ENCODE results near the gene KCNJ16. TPM values are rescaled to one million over a fixed set of nuclear protein-coding genes. Genes with fewer than 3 reads are reported as not detected.

Gene KCNJ16
- total RNA-seq, 2 donors from 2014 or later: 0.28 TPM; not detected in 1

- no peak overlapping the region for H3K27ac ChIP-seq
- no peaks in the 10 kb centered on the region for H3K4me1 ChIP-seq (ENCODE audit: control insufficient read depth in 1 of 2, low read depth in 2 of 2)
- no peaks in the 10 kb centered on the region for H3K27me3 ChIP-seq (replicated peaks; ENCODE audit: insufficient read depth)
- DNase-seq (ENCODE audit: low spot score) (no peak), ATAC-seq (ENCODE audit: insufficient number of reproducible peaks, low FRiP score, low read depth) (no peak)
- H3K9me3 ChIP-seq: no peaks in the 10 kb centered on the region
- peak overlapping the region; percentile 42 for H3K4me3 ChIP-seq
- H3K36me3 ChIP-seq: no peaks in the 10 kb centered on the region
- TF ChIP-seq, protein P1, sequence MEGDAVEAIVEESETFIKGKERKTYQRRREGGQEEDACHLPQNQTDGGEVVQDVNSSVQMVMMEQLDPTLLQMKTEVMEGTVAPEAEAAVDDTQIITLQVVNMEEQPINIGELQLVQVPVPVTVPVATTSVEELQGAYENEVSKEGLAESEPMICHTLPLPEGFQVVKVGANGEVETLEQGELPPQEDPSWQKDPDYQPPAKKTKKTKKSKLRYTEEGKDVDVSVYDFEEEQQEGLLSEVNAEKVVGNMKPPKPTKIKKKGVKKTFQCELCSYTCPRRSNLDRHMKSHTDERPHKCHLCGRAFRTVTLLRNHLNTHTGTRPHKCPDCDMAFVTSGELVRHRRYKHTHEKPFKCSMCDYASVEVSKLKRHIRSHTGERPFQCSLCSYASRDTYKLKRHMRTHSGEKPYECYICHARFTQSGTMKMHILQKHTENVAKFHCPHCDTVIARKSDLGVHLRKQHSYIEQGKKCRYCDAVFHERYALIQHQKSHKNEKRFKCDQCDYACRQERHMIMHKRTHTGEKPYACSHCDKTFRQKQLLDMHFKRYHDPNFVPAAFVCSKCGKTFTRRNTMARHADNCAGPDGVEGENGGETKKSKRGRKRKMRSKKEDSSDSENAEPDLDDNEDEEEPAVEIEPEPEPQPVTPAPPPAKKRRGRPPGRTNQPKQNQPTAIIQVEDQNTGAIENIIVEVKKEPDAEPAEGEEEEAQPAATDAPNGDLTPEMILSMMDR (IDR thresholded peaks at IDR 0.05): no peak
These were observed 21.5 kb upstream of the KCNJ16 start for GRCh38 chr17:70053241-70054234.

DNA sequence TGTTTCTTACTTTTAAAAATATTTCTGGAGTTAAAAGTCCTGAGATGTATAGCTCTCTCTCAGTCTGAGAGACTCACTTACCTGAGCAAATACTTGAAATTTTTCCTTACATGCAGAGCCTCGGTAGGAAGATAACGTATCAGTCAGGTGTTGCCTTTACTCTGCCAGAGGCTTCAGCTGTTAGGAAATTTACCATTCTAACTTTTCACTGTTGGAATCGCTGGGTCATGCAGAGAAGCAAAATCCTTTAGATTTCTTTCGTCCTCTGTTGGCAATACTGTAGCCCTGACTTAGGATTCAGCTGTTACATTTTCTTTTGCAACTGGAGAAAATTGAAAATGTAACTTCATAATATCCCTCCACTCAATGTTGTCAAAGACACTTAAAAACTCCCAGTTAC, 20.0 kb upstream of the KCNJ16 start:
- Histone ChIP-seq H3K4me1 (ENCODE audit: control insufficient read depth in 1 of 2, low read depth in 2 of 2) (no peaks in the 10 kb centered on the region), H3K36me3 (no peaks in the 10 kb centered on the region), H3K4me3 (no peak overlapping the region), H3K27ac (no peak overlapping the region), H3K27me3 (replicated peaks; ENCODE audit: insufficient read depth) (no peaks in the 10 kb centered on the region), H3K9me3 (no peaks in the 10 kb centered on the region)
- no peak for DNase-seq (ENCODE audit: low spot score)
- TF ChIP-seq, protein P1 (IDR thresholded peaks at IDR 0.05): no peak
- no peak for ATAC-seq (ENCODE audit: insufficient number of reproducible peaks, low FRiP score, low read depth)

DNA sequence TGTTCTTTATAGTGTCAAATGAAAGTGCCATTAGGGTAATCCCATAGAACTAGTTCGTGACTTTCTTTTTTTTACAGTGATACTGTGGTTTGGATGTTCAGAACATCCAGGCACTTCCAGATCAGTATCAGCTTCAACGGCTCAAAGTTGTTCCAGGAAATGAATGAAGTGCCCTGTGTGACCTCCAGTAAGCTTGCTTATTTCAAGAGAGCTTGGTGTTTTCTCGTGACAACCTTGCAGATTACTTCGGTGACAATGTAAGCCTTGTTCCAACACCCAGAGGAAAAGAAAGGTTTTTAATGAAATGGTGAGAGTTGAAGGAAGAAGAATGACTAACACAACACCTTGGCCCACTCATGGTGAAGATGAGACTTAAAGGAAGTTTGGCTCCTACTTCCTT, 16.0 kb upstream of the KCNJ16 start:
- H3K27me3 ChIP-seq (replicated peaks; ENCODE audit: insufficient read depth): no peaks in the 10 kb centered on the region
- ATAC-seq (ENCODE audit: insufficient number of reproducible peaks, low FRiP score, low read depth): no peak
- no peak for DNase-seq (ENCODE audit: low spot score)

GRCh38 chr17:70059649-70060048, 15.4 kb upstream of the KCNJ16 start:
- DNase-seq (ENCODE audit: low spot score) (no peak), ATAC-seq (ENCODE audit: insufficient number of reproducible peaks, low FRiP score, low read depth) (no peak)
- Histone ChIP-seq H3K27me3 (replicated peaks; ENCODE audit: insufficient read depth) (no peaks in the 10 kb centered on the region), H3K4me3 (no peak overlapping the region), H3K4me1 (ENCODE audit: control insufficient read depth in 1 of 2, low read depth in 2 of 2) (no peaks in the 10 kb centered on the region), H3K27ac (no peak overlapping the region), H3K36me3 (no peaks in the 10 kb centered on the region), H3K9me3 (no peaks in the 10 kb centered on the region)
- TF ChIP-seq, protein P1 (IDR thresholded peaks at IDR 0.05): no peak

More for the DNA sequence above, 16.0 kb upstream of the KCNJ16 start:
- H3K36me3 ChIP-seq: no peaks in the 10 kb centered on the region
- no peaks in the 10 kb centered on the region for H3K4me1 ChIP-seq (ENCODE audit: control insufficient read depth in 1 of 2, low read depth in 2 of 2)
- no peak overlapping the region for H3K4me3 ChIP-seq
- TF ChIP-seq, protein P1 (IDR thresholded peaks at IDR 0.05): no peak
- H3K9me3 ChIP-seq: no peaks in the 10 kb centered on the region
- H3K27ac ChIP-seq: no peak overlapping the region

DNA sequence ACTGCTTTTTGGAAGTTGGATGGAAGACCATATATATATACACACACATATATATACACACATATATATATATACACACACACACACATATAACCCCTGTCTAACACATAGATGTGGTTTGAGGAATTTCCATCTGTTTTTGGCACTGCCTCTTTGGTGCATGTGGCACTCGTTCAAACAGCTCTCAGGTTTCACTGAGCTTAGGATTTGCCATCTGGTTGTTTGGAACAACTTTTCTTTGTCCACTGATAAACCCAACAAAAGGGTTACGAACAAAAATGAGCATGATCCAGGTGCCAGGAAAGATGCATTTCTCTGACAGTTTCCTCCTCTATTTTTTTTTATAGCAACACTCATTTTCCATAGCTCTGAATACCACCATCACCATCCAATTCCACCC, 14.6 kb upstream of the KCNJ16 start:
- no peak overlapping the region for H3K4me3 ChIP-seq
- H3K4me1 ChIP-seq (ENCODE audit: control insufficient read depth in 1 of 2, low read depth in 2 of 2): no peaks in the 10 kb centered on the region
- H3K27me3 ChIP-seq (replicated peaks; ENCODE audit: insufficient read depth): no peaks in the 10 kb centered on the region
- TF ChIP-seq, protein P1 (IDR thresholded peaks at IDR 0.05): no peak
- no peaks in the 10 kb centered on the region for H3K36me3 ChIP-seq
- ATAC-seq (ENCODE audit: insufficient number of reproducible peaks, low FRiP score, low read depth) (no peak), DNase-seq (ENCODE audit: low spot score) (no peak)
- no peaks in the 10 kb centered on the region for H3K9me3 ChIP-seq
- H3K27ac ChIP-seq: no peak overlapping the region
